Measurements from ENCODE around the gene IL4R. TPM values are rescaled to one million over a fixed set of nuclear protein-coding genes. Genes with fewer than 3 reads are reported as not detected.
"Not testable (repeated sequence)": the region's sequence is repeated elsewhere in the genome, so short reads cannot be mapped to it uniquely, and the experiment has no call there.

The IL4R gene
- total RNA-seq, 1 donor from 2014 or later: 41.0 TPM

DNA sequence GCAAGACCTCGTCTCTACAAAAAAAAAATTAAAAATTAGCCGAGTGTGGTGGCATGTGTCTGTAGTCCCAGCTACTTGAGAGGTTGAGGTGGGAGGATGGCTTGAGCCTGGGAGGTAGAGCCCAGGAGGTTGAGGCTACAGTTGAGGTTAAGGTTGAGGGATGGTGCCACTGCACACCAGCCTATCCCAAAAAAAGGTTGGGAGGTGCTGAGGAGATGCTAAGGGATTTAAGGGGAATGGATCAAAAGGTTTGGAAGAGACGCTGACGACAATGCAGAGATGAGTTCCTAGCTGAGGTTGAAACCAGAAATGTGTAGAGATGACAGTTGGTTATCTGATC, 40.5 kb upstream of the IL4R start:
- no peak overlapping the region for H3K27ac Mint-ChIP-seq (ENCODE audit: unreplicated experiment)

DNA sequence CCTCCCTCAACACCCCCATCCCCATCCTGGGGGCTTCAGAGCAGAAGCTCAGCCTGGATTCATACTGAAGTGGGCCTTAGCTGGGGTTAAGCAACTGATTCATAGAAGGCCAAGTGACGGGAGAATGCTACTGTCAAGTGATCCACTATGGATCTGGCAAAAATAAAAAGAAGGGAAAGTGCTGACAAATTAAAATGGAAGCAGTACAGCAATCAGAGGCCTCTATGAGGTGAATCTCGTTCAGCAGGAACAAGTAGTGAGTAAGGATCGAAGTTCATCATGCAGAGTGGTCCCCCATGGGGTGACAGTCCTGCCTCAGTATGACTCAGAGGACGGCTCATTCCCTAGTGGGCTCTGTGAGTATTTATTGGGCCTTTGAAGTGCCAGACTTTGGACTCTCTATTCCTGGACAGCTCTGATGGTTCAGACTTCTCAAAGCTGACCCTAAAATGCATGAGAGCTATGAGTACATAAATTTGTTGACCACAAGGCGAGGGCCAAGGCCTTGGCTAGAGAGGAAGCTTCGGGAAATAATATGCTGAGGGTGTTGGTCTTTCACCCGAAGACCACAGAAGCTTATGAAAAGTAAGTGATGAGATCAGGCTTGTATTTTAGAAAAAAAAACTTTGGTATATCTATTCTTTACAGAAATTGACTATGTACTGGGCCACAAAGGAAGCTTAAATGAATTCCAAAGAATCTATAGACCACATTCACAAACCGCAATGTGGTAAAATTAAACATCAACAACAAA, 39.9 kb upstream of the IL4R start:
- H3K27me3 Mint-ChIP-seq (ENCODE audit: low read depth): no peaks in the 10 kb centered on the region
- H3K4me3 Mint-ChIP-seq (ENCODE audit: unreplicated experiment): no peak overlapping the region
- no peaks in the 10 kb centered on the region for H3K9me3 Mint-ChIP-seq (ENCODE audit: low read depth)
- H3K36me3 Mint-ChIP-seq (ENCODE audit: low read depth): no peaks in the 10 kb centered on the region
- no peak for DNase-seq (ENCODE audit: low spot score)
- H3K27ac Mint-ChIP-seq (ENCODE audit: unreplicated experiment): no peak overlapping the region
- TF ChIP-seq, protein P1, sequence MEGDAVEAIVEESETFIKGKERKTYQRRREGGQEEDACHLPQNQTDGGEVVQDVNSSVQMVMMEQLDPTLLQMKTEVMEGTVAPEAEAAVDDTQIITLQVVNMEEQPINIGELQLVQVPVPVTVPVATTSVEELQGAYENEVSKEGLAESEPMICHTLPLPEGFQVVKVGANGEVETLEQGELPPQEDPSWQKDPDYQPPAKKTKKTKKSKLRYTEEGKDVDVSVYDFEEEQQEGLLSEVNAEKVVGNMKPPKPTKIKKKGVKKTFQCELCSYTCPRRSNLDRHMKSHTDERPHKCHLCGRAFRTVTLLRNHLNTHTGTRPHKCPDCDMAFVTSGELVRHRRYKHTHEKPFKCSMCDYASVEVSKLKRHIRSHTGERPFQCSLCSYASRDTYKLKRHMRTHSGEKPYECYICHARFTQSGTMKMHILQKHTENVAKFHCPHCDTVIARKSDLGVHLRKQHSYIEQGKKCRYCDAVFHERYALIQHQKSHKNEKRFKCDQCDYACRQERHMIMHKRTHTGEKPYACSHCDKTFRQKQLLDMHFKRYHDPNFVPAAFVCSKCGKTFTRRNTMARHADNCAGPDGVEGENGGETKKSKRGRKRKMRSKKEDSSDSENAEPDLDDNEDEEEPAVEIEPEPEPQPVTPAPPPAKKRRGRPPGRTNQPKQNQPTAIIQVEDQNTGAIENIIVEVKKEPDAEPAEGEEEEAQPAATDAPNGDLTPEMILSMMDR (IDR thresholded peaks at IDR 0.05): no peak
- H3K4me1 Mint-ChIP-seq (ENCODE audit: low read depth): peaks cover 9% of the 10 kb centered on the region

More for the DNA sequence above, 40.5 kb upstream of the IL4R start:
- TF ChIP-seq, protein P1 (IDR thresholded peaks at IDR 0.05): no peak
- Mint-ChIP-seq H3K4me1 (ENCODE audit: low read depth) (peaks cover 9% of the 10 kb centered on the region), H3K9me3 (ENCODE audit: low read depth) (no peaks in the 10 kb centered on the region), H3K4me3 (ENCODE audit: unreplicated experiment) (no peak overlapping the region), H3K27me3 (ENCODE audit: low read depth) (no peaks in the 10 kb centered on the region), H3K36me3 (ENCODE audit: low read depth) (no peaks in the 10 kb centered on the region)
- DNase-seq (ENCODE audit: low spot score): no peak

DNA sequence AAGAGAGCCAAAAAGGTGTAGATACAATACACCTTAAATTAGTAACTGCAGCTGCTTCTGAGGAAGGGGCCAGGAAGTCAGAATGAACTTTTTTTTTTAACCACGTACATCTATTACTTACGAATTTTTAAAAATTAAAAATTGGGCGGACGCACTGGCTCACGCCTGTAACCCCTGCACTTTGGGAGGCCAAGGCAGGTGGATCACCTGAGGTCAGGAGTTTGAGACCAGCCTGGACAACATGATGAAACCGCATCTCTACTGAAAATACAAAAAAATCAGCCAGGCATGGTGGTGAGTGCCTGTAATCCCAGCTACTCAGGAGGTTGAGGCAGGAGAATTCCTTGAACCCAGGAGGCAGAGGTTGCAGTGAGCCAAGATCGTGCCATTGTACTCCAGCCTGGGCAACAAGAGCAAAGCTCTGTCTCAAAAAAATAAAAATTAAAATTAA, 39.3 kb upstream of the IL4R start:
- H3K9me3 Mint-ChIP-seq (ENCODE audit: low read depth); H3K4me1 Mint-ChIP-seq (ENCODE audit: low read depth); H3K4me3 Mint-ChIP-seq (ENCODE audit: unreplicated experiment); H3K36me3 Mint-ChIP-seq (ENCODE audit: low read depth); H3K27me3 Mint-ChIP-seq (ENCODE audit: low read depth); DNase-seq (ENCODE audit: low spot score); H3K27ac Mint-ChIP-seq (ENCODE audit: unreplicated experiment): not testable (repeated sequence)

DNA sequence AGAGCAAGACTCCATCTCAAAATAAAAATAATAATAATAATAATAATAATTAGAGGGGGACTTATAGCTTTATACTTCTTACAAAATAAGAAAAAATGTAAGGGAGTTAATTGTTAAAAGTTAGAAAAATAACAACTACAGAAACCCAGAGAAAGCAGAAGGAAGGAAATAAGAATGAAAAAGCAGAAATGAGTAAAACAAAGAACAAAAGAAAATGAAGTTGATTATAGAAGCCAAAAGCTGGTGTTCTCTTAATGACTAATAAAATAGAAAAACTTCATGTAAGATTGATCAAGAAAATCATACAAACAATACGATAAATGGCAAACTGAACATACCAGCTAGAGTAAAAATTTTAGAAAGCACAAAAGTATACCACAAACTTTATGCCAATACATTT, 38.4 kb upstream of the IL4R start:
- no peak overlapping the region for H3K27ac Mint-ChIP-seq (ENCODE audit: unreplicated experiment)

DNA sequence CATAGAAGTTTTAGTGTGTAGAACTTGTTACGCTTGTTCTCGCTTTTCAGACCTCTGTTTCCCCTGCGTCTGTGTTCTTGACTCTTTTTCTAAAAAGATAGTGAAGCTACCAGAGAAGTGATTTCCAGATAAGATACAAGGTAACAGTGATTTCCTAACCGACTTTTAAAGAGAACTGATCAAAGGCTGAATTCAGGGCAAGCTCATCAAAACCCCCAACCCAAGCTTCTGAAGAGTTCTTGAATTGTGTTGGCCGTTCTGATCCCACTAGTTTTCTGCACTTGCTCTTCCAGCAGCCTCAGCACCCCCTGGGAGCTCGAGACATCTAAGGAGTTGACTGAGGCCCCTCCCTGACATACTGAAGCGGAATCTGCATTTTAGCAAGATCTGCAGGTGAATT, 32.5 kb upstream of the IL4R start:
- TF ChIP-seq, protein P1 (IDR thresholded peaks at IDR 0.05): no peak
- Mint-ChIP-seq H3K36me3 (ENCODE audit: low read depth) (no peaks in the 10 kb centered on the region), H3K4me3 (ENCODE audit: unreplicated experiment) (no peak overlapping the region), H3K27ac (ENCODE audit: unreplicated experiment) (no peak overlapping the region), H3K9me3 (ENCODE audit: low read depth) (no peaks in the 10 kb centered on the region), H3K27me3 (ENCODE audit: low read depth) (no peaks in the 10 kb centered on the region), H3K4me1 (ENCODE audit: low read depth) (peaks cover 15% of the 10 kb centered on the region)
- DNase-seq (ENCODE audit: low spot score): no peak

More for the DNA sequence above, 38.4 kb upstream of the IL4R start:
- DNase-seq (ENCODE audit: low spot score): no peak
- TF ChIP-seq, protein P1 (IDR thresholded peaks at IDR 0.05): no peak
- Mint-ChIP-seq H3K9me3 (ENCODE audit: low read depth) (no peaks in the 10 kb centered on the region), H3K4me3 (ENCODE audit: unreplicated experiment) (no peak overlapping the region), H3K27me3 (ENCODE audit: low read depth) (no peaks in the 10 kb centered on the region), H3K36me3 (ENCODE audit: low read depth) (no peaks in the 10 kb centered on the region), H3K4me1 (ENCODE audit: low read depth) (peaks cover 9% of the 10 kb centered on the region)

All from chondrocyte (in vitro differentiated cells).